OCI-LY3 (cell line): ENCODE measurements around the gene EPN2.

ENCODE experiments used
- H2AFZ ChIP-seq: fragments of 200-600, 300-600 bp; shearing (Covaris generic); 2 replicates; pipeline ENCODE4 v1.6.0; 2014; ENCODE audit warnings: antibody characterized with exemption, low read depth, low read length
- H3K27ac ChIP-seq: fragments of 200-600, 300-600 bp; sonication (generic); 2 replicates; pipeline ENCODE4 v1.5.1; 2014; ENCODE audit warnings: mild to moderate bottlenecking, low read length, moderate library complexity, mixed read lengths
- H3K27me3 ChIP-seq: fragments of 200-600, 300-600 bp; sonication (generic); 2 replicates; pipeline ENCODE4 v1.6.1; 2014; ENCODE audit warnings: low read depth, low read length, mixed read lengths
- H3K36me3 ChIP-seq: fragments of 200-600, 300-600 bp; sonication (generic); replicated peaks from 2 replicates; pipeline ENCODE3; 2014; ENCODE audit warnings: low read depth, low read length, mixed read lengths
- H3K4me1 ChIP-seq: fragments of 300-600, 200-600 bp; sonication (generic); 2 replicates; pipeline ENCODE4 v1.6.1; 2014; ENCODE audit warnings: low read length, mixed read lengths
- H3K4me2 ChIP-seq: fragments of 200-600, 300-600 bp; sonication (generic); 2 replicates; pipeline ENCODE4 v1.6.1; 2014; ENCODE audit warnings: low read length, mixed read lengths
- H3K4me3 ChIP-seq: fragments of 300-600, 200-600 bp; sonication (generic); 2 replicates; pipeline ENCODE4 v1.5.1; 2014; ENCODE audit warnings: antibody characterized with exemption, mild to moderate bottlenecking, low read length, moderate library complexity
- H3K79me2 ChIP-seq: fragments of 300-600, 200-600 bp; shearing (Covaris generic); 2 replicates; pipeline ENCODE4 v1.6.1; 2014; ENCODE audit warnings: mild to moderate bottlenecking, low read length, mixed read lengths
- H3K9ac ChIP-seq: fragments of 300-600, 200-600 bp; shearing (Covaris generic); 2 replicates; pipeline ENCODE4 v1.6.0; 2014; ENCODE audit warnings: mild to moderate bottlenecking, low read length, moderate library complexity
- H3K9me3 ChIP-seq: fragments of 200-600, 300-600 bp; shearing (Covaris generic); 2 replicates; pipeline ENCODE4 v1.6.1; 2014; ENCODE audit warnings: low read length, mixed read lengths; ENCODE audit not compliant: insufficient read depth
- H4K20me1 ChIP-seq: fragments of 200-600, 300-600 bp; sonication (generic); 2 replicates; pipeline ENCODE4 v1.6.1; 2016; ENCODE audit warnings: low read length, mixed read lengths; ENCODE audit not compliant: insufficient read depth
- EZH2phosphoT487 ChIP-seq: fragments of 200-600 bp; shearing (Covaris generic); IDR thresholded peaks from 2 replicates; pipeline ENCODE4 v1.6.1; 2018; ENCODE audit warnings: antibody characterized with exemption, mixed run types, low read depth
- TF ChIP-seq, protein P1 (sequence below): fragments of 200-600, 300-600 bp; sonication (generic); IDR thresholded peaks from 2 replicates; pipeline ENCODE4 v1.5.1; 2014; ENCODE audit warnings: antibody characterized with exemption, low read length, low read depth

Gene EPN2

DNA sequence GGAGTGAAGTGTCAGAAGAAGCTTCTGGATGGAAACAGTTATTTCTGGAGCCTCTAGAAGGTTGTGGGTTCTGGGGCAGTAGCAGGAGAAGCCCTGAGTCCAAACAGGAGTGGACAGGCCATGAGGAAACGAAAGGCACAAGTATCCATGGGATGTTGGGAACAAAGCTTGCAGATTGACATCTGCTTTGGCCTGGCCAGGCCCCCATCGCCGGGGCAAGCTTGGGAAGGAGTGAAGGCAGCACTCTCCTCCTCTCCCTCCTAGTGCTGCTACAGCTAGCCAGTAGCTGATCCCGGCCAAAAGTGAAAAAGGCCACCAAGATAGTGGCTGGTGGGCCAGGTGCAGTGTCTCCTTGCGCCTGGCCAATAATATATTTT is 85.0 kb downstream of the EPN2 start:
- no peak overlapping the region for H3K4me2 ChIP-seq
- H3K9ac ChIP-seq: no peak overlapping the region
- H2AFZ ChIP-seq: no peak overlapping the region
- no peak overlapping the region for H3K4me3 ChIP-seq
- no peaks in the 10 kb centered on the region; the same call in 1 of the 2 replicates for H3K4me1 ChIP-seq
- H3K27me3 ChIP-seq: no peaks in the 10 kb centered on the region
- H4K20me1 ChIP-seq: no peaks in the 10 kb centered on the region
- no peaks in the 10 kb centered on the region for H3K36me3 ChIP-seq
- H3K27ac ChIP-seq: no peak overlapping the region
- H3K9me3 ChIP-seq: no peaks in the 10 kb centered on the region
- no peak for TF ChIP-seq EZH2phosphoT487
- TF ChIP-seq, protein P1, sequence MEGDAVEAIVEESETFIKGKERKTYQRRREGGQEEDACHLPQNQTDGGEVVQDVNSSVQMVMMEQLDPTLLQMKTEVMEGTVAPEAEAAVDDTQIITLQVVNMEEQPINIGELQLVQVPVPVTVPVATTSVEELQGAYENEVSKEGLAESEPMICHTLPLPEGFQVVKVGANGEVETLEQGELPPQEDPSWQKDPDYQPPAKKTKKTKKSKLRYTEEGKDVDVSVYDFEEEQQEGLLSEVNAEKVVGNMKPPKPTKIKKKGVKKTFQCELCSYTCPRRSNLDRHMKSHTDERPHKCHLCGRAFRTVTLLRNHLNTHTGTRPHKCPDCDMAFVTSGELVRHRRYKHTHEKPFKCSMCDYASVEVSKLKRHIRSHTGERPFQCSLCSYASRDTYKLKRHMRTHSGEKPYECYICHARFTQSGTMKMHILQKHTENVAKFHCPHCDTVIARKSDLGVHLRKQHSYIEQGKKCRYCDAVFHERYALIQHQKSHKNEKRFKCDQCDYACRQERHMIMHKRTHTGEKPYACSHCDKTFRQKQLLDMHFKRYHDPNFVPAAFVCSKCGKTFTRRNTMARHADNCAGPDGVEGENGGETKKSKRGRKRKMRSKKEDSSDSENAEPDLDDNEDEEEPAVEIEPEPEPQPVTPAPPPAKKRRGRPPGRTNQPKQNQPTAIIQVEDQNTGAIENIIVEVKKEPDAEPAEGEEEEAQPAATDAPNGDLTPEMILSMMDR: no peak
- no peaks in the 10 kb centered on the region for H3K79me2 ChIP-seq

DNA sequence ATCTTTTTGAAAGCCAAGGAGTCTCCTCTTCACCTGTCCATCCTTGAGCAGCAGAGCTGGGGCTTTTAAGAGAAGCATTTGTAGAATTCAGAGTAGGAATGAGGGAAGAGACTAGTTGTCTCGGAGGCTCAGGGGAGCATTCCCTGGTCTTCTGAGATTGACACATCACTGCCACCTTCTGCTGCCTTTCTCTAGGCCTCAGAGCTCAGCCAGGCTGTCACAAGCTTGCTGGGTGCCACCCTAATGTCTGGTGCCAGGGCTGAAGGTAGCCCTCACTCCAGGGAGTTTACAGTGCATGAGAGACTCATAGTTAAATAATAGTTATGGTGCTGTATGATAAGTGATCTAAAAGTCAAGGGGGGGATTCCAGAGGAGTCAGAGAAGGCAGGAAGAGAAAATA is 85.7 kb downstream of the EPN2 start:
- H4K20me1 ChIP-seq: no peaks in the 10 kb centered on the region
- no peaks in the 10 kb centered on the region for H3K79me2 ChIP-seq
- TF ChIP-seq, protein P1: no peak
- TF ChIP-seq EZH2phosphoT487: no peak
- H3K4me2 ChIP-seq: no peak overlapping the region
- H3K27me3 ChIP-seq: no peaks in the 10 kb centered on the region
- H3K27ac ChIP-seq: no peak overlapping the region
- H3K9ac ChIP-seq: no peak overlapping the region
- H3K36me3 ChIP-seq: no peaks in the 10 kb centered on the region
- no peak overlapping the region for H3K4me3 ChIP-seq
- H2AFZ ChIP-seq: no peak overlapping the region
- no peaks in the 10 kb centered on the region for H3K9me3 ChIP-seq
- H3K4me1 ChIP-seq: no peaks in the 10 kb centered on the region

DNA sequence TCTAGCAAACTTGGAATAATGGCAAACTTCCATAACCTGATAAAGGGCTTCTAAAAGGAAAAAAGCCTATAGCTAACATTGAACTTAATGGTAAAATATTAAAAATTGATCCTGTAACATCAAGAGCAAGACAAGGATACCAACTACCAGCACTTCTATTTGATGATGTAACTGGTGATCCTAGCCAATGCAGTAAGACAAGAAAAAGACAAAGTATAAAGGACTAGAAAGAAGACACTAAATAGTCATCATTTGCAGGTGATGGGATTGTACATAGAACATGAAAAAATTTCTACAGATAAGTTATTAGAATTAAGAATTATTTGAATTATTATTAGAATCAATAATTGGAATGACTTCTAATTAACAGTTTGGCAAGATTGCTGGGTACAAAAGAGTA is 88.4 kb downstream of the EPN2 start:
- Histone ChIP-seq H3K9me3 (no peaks in the 10 kb centered on the region), H2AFZ (no peak overlapping the region), H4K20me1 (no peaks in the 10 kb centered on the region), H3K9ac (no peak overlapping the region), H3K4me3 (no peak overlapping the region), H3K4me2 (no peak overlapping the region), H3K79me2 (no peaks in the 10 kb centered on the region), H3K27ac (no peak overlapping the region), H3K4me1 (no peaks in the 10 kb centered on the region), H3K27me3 (no peaks in the 10 kb centered on the region), H3K36me3 (no peaks in the 10 kb centered on the region)
- no peak for TF ChIP-seq EZH2phosphoT487
- TF ChIP-seq, protein P1: no peak

DNA sequence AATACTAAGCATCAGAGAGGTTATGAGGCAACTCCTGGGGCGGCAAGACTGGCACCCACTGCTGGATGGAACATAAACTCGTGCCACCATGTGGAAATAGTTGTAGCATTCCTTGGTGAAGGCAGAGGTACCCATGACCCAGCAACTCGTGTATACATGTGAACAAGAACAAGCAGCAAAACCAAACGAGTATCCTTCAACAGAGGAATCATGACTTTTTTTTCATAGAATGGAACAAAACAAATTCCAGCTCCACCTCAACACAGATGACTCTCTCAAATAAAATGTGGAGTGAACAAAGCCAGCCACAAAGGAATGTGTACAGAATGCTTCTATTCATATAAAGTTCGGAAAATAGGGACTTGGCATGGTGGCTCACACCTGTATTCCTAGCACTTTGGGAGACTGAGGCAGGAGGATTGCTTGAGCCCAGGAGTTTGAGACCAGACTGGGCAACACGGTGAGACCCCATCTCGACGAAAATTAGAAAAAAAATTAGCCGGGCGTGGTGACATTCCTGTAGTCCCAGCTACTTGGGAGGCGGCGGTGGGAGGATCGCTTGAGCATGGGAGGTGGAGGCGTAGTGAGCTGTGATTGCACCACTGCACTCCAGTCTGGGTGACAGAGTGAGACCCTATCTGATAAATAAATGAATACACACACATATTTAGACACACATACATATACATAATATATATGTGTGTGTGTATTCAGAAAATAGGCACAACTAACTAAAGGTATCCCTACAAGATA is 90.0 kb downstream of the EPN2 start:
- Histone ChIP-seq H3K4me1 (no peaks in the 10 kb centered on the region), H3K79me2 (no peaks in the 10 kb centered on the region), H3K4me3 (no peak overlapping the region), H3K36me3 (no peaks in the 10 kb centered on the region), H3K9me3 (no peaks in the 10 kb centered on the region), H3K9ac (no peak overlapping the region), H4K20me1 (no peaks in the 10 kb centered on the region), H3K4me2 (no peak overlapping the region), H3K27me3 (no peaks in the 10 kb centered on the region), H3K27ac (no peak overlapping the region), H2AFZ (no peak overlapping the region)
- TF ChIP-seq, protein P1: no peak
- no peak for TF ChIP-seq EZH2phosphoT487
